ENCODE data around the gene RABGAP1L.

DNA sequence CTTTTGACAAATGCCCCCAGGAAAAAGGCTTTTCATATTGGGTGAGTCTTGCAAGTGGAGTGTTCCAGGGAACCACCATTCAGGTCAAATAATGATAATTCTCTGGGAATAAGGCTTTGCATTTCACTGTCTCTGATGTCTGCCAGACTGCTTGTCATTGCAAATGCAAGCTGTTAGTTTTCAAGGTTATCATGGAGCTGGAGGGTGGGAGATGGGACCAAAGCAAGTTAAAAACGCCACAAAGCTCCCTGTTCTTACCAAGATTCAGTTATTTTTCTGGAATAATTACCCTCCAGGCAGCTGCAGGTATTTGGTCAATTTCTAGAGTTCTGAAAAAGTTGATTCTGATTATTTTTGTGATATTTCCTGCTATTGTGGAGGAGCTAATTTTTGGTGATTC lies 498.6 kb downstream of the RABGAP1L start:
- no peak for TF ChIP-seq RAD21 (IDR thresholded peaks at IDR 0.05)
- TF ChIP-seq, protein P1, sequence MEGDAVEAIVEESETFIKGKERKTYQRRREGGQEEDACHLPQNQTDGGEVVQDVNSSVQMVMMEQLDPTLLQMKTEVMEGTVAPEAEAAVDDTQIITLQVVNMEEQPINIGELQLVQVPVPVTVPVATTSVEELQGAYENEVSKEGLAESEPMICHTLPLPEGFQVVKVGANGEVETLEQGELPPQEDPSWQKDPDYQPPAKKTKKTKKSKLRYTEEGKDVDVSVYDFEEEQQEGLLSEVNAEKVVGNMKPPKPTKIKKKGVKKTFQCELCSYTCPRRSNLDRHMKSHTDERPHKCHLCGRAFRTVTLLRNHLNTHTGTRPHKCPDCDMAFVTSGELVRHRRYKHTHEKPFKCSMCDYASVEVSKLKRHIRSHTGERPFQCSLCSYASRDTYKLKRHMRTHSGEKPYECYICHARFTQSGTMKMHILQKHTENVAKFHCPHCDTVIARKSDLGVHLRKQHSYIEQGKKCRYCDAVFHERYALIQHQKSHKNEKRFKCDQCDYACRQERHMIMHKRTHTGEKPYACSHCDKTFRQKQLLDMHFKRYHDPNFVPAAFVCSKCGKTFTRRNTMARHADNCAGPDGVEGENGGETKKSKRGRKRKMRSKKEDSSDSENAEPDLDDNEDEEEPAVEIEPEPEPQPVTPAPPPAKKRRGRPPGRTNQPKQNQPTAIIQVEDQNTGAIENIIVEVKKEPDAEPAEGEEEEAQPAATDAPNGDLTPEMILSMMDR (IDR thresholded peaks at IDR 0.05; ENCODE audit: low read depth, low read length, missing input control): no peak

Data from liver (tissue), 3 donors.